GM12872 (cell line): ENCODE results near the gene SMPD3.

Source experiments
- TF ChIP-seq, protein P1 (sequence below): IDR thresholded peaks from 3 replicates; pipeline ENCODE4 v1.5.1; 2011; ENCODE audit warnings: low read depth, mild to moderate bottlenecking, low read length, moderate library complexity; ENCODE audit not compliant: insufficient read depth

Gene SMPD3

DNA sequence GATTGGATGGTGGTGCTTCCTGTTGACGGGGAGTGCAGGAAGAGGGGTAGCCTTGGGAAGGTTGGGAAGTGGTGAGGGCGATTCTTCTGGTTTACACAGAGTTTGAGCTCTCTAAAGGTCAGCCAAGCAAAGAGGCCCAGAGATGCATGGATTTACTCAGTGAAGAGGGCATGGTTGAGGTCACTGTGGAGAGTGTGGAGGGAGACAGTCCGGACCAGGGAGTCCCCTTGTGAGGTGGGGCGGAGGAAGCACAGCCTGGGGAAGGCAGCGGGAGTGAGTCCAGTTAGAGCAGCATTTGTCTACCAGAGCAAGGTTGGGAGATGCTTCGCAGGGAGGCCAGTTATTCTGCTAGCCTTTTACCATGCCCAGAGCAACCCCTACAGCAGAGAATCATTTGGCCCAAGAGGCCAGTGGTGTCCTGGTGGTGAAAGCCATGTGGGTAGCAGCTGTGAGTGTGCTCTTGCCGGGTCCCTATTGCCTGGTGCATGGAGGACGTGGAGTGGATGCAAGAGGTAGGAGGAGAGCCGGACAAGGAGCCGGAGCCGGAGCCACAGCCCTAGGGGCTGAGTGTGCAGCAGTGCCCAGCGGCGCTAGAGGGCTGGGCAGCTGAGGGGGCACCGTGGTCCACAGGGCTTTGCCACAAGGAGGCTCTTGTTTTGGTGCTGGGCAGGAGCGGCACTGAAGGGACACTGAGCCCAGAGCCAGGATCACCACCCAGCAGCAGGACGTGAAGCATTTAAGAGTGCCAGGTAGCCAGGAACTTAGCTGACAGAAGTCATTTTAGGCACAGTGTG is 109.8 kb downstream of the SMPD3 start:
- TF ChIP-seq, protein P1, sequence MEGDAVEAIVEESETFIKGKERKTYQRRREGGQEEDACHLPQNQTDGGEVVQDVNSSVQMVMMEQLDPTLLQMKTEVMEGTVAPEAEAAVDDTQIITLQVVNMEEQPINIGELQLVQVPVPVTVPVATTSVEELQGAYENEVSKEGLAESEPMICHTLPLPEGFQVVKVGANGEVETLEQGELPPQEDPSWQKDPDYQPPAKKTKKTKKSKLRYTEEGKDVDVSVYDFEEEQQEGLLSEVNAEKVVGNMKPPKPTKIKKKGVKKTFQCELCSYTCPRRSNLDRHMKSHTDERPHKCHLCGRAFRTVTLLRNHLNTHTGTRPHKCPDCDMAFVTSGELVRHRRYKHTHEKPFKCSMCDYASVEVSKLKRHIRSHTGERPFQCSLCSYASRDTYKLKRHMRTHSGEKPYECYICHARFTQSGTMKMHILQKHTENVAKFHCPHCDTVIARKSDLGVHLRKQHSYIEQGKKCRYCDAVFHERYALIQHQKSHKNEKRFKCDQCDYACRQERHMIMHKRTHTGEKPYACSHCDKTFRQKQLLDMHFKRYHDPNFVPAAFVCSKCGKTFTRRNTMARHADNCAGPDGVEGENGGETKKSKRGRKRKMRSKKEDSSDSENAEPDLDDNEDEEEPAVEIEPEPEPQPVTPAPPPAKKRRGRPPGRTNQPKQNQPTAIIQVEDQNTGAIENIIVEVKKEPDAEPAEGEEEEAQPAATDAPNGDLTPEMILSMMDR: no peak

DNA sequence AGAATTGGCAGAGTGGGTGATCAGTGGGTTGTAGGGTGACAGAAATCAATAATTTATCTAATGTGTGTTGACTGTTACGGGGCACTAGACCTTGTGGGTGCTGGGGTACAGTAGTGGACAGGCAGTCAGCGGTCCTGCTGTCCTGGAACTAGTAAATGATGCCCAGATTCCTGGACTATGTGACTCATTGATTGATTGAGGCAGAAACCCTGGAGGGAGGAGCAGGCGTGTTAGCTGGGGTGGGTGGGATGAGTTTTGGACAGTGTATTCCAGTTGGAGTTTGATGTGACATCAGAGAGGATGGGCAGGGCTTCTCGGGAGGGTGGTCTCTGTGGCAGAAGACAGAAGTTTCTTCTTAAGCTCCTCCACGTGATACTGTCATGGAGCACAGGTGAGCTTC is 113.1 kb downstream of the SMPD3 start:
- TF ChIP-seq, protein P1: no peak

GRCh38 chr16:68332411-68333121 is 115.7 kb downstream of the SMPD3 start:
- TF ChIP-seq, protein P1: no peak

- TF ChIP-seq, protein P1: no peak
Observed at GRCh38 chr16:68331879-68332410, 116.4 kb downstream of the SMPD3 start.

DNA sequence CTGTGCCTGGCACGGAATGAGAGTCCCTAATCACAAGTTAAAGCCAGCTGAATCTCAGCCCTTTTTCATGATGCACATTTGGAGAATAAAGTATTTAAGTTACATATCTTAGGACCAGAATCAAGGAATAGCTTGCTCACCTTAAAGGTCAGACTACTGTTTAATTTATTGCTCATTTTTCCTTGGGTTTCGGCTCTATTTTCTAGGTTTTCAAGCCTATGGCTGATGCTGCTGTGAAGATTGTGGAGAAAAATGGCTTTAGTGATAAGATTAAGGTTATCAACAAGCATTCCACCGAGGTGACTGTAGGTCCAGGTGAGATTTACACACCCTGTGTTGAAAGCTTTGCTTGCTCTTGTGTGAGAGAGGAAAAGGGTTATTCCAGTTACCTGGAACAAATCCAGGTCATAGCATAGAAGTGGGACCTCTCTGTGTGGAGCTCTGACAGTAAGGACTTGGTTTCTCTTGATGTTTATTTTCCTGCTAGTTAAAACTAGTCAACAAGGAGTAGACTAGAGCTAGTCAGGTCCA is 119.4 kb downstream of the SMPD3 start:
- TF ChIP-seq, protein P1: no peak

DNA sequence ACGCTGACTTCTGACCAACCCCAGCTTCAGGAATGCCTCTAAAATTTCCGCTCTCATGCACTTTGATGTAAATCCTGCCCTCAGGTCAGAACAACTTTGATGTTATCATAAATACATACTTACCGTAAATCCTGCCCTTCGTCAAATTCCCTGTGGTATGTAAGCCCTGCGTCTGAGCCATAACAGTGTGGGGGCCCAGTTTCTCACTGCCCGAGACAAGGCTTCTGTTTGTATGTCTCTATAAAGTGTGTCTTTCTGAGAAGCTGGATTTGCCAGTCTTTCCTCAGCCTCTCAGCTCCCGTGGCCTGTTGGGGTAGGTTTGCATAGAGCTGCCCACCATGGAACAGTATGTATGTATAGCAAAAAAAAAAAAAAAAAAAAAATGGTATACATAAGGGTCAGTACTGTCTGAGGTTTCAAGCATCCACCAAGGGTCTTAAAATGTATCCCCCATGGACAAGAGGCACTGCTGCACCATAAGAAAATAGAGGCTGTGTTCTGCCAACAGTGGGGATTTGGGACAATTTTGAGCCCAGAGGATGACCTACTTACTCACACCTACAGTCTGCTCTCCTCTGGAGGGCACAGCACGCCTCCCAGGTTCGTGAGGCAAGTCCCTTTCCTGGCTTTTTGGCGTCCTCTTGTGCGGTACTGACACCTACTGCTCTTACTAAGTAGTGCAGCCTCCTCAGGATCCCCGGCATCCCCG is 120.0 kb downstream of the SMPD3 start:
- TF ChIP-seq, protein P1: peak; percentile 94
